Head of caudate nucleus (tissue), 42 donors: ENCODE results near the gene CNN2.

Source experiments
- DNase-seq, 42 donors: peaks; one replicate each; pipeline versions ENCODE4 v3.0.0 to v3.0.0-alpha.2; 2020 to 2021; ENCODE audit warnings: mixed read lengths in 7 of 42
- intact Hi-C: fragments of 100-400 bp; cut with DNase I; formaldehyde crosslinking; loops from one replicate; pipeline ENCODE4 v1.15.0; 2022

The CNN2 gene

DNA sequence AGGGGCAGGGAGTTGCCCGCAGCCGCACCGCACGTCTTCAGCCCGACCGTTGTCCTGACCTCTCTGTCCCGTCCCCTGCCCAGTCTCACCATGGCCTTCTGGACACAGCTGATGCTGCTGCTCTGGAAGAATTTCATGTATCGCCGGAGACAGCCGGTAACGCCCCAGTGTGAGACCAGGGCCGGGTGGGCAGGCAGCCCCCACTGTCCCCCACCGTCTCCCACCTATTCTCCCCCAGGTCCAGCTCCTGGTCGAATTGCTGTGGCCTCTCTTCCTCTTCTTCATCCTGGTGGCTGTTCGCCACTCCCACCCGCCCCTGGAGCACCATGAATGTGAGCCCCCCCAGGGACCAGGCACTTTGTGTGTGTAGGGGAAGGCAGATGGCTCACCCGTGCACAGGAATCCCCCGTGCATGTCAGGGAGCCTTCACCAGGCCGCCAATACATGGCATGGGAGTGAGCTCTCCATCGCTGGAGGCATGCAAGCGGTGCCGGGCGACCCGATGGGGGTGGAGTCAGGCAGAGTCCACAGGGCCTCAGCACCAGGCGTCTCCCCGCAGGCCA, 14.9 kb downstream of the CNN2 start:
- DNase-seq, result no peak
- intact Hi-C loops, result no loop called here

DNA sequence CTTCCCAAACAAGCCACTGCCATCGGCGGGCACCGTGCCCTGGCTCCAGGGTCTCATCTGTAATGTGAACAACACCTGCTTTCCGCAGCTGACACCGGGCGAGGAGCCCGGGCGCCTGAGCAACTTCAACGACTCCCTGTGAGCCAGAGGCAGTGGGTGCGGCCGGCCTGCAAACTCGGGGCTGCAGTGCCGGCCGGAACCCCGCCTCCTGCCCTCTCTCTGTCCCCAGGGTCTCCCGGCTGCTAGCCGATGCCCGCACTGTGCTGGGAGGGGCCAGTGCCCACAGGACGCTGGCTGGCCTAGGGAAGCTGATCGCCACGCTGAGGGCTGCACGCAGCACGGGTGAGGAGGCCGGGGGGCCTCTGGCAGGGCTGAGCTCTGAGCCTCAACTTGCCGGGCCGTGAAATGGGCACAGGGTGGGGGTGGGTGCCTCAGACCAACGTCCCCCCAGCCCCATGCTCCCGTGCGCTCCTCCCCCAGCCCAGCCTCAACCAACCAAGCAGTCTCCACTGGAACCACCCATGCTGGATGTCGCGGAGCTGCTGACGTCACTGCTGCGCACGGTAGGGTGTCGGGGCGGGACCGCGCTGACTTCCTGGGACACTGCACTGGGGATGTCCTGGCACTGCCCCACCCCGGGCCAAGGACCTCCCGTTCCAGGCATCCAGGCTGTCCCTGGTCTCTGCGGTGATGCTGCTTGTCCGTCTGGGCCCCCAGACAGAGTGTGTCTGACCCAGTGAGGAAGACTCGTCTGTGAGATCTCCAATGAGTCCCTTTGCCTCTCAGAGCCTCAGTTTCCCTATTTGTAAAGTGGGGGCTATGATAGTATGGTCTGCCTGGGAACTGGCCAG, 15.7 kb downstream of the CNN2 start:
- intact Hi-C loops, result no loop called here
- DNase-seq, result no peak

DNA sequence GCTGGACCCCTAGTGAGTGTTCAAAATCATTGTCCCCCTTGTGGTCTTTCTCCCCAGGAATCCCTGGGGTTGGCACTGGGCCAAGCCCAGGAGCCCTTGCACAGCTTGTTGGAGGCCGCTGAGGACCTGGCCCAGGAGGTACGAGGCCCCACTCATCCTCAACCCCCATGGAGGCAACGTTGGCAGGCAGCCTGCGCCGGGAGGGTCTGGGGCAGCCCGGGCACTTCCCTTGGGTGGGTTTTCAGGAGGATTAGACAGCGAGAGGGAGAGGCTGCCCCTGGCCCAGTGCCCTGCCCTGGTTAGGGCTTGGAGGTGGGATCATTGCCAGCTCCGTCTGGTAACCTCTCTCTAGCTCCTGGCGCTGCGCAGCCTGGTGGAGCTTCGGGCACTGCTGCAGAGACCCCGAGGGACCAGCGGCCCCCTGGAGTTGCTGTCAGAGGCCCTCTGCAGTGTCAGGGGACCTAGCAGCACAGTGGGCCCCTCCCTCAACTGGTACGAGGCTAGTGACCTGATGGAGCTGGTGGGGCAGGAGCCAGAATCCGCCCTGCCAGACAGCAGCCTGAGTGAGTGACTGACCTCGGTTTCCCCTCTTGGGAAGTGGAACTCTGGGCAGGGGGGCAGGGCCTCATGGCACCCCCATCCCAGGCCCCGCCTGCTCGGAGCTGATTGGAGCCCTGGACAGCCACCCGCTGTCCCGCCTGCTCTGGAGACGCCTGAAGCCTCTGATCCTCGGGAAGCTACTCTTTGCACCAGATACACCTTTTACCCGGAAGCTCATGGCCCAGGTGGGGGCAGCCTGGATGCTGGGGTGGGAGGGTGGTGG, 16.5 kb downstream of the CNN2 start:
- intact Hi-C loops, result no loop called here
- no peak for DNase-seq

DNA sequence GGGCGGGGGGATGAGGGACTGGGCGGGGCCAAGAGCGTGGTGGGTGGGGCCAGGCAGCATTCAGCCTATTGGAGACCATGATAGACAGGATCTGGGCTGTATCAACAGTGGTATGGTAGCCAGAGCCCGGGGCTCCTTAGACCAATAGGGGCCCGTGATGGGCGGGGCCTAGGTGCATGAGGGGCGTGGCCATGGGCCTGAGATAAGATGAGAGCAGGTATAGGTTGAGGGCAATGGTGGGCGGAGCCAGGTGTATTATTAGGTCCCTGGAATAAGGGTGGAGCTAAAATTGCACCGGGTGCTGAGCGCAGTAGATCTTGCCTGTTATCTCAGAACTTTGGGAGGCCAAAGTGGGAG, 18.8 kb downstream of the CNN2 start:
- intact Hi-C loops, result no loop called here
- DNase-seq, result no peak

DNA sequence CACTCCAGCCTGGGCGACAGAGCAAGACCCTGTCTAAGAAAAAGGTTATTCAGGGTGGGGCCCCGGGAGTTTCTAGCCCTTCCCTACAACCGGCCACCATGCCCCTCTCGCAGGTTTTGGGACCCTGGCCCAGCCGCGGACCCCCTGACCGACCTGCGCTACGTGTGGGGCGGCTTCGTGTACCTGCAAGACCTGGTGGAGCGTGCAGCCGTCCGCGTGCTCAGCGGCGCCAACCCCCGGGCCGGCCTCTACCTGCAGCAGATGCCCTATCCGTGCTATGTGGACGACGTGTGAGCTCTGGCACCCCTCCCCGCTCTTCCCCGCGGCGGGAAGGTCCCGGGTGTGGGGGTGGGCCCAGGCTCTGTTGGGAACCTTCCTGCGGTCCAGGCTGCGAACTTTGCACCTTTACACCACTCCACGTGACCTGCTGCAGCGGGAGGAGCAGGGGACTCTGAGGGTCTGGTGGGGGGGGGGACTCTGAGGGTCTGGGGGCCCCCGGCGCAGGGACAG, 19.8 kb downstream of the CNN2 start:
- no peak for DNase-seq
- intact Hi-C loops, result no loop called here

- intact Hi-C loops, result no loop called here
- no peak for DNase-seq
Measured at GRCh38 chr19:1046836-1047695, 20.7 kb downstream of the CNN2 start.

GRCh38 chr19:1047696-1048147, 21.3 kb downstream of the CNN2 start:
- DNase-seq, result no peak
- intact Hi-C loops, result no loop called here

DNA sequence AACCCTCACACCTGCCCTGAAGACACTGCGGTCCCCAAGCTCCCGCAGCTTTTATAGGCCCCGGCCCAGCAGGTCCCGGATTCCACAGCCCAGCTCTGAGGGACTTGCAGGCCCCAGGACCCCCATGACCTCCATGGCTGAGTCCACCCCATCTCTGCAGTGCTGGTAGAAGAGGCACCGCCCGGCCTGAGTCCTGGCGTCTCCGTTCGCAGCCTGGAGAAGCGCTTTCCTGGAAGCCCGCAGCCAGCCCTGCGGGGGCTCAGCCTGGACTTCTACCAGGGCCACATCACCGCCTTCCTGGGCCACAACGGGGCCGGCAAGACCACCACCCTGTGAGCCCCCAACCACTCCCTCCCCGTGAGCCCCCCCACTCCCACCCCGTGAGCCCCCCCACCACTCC, 22.7 kb downstream of the CNN2 start:
- no peak for DNase-seq
- intact Hi-C loops, result no loop called here

GRCh38 chr19:1049800-1050199, 23.4 kb downstream of the CNN2 start:
- intact Hi-C loops, result no loop called here

GRCh38 chr19:1050989-1051788, 24.8 kb downstream of the CNN2 start:
- intact Hi-C loops, result no loop called here
- DNase-seq, result no peak

More at GRCh38 chr19:1049800-1050199, 23.4 kb downstream of the CNN2 start:
- no peak for DNase-seq

- no peak for DNase-seq
- intact Hi-C loops, result no loop called here
Measured at GRCh38 chr19:1051791-1052190, 25.4 kb downstream of the CNN2 start.

GRCh38 chr19:1052349-1052975, 26.1 kb downstream of the CNN2 start:
- intact Hi-C loops, result no loop called here
- DNase-seq, result no peak

- no peak for DNase-seq
- intact Hi-C loops, result no loop called here
Measured at GRCh38 chr19:1053176-1054101, 27.0 kb downstream of the CNN2 start.

GRCh38 chr19:1054102-1055027, 28.0 kb downstream of the CNN2 start:
- intact Hi-C loops, result no loop called here
- DNase-seq, result no peak

DNA sequence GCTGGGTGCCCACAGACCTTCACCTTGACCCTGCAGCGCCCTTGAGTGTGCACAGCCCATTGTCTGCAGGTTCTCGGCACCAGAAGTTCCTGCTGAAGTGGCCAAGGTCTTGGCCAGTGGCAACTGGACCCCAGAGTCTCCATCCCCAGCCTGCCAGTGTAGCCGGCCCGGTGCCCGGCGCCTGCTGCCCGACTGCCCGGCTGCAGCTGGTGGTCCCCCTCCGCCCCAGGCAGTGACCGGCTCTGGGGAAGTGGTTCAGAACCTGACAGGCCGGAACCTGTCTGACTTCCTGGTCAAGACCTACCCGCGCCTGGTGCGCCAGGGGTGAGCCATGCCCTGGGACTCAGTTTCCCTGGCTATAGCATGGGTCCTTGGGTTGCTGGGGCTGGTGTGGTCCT, 28.6 kb downstream of the CNN2 start:
- intact Hi-C loops, result no loop called here
- no peak for DNase-seq
